Parathyroid adenoma (tissue), 2 donors: ENCODE measurements around the gene IFNLR1.
A peak's percentile ranks its signal among the peaks of the same experiment; 100 is the strongest.

Experiments used
- H2AFZ ChIP-seq: fragments of 300-600 bp; sonication (generic); one replicate; pipeline ENCODE4 v1.7.0; 2017; ENCODE audit warnings: antibody characterized with exemption, mild to moderate bottlenecking
- H3K27ac ChIP-seq: fragments of 300-600 bp; sonication (generic); one replicate; pipeline ENCODE4 v1.7.0; 2017
- H3K27me3 ChIP-seq: fragments of 300-600 bp; sonication (generic); one replicate; pipeline ENCODE4 v1.7.0; 2017; ENCODE audit warnings: low read length; ENCODE audit not compliant: control insufficient read depth, insufficient read depth
- H3K36me3 ChIP-seq: fragments of 300-600 bp; sonication (generic); one replicate; pipeline ENCODE4 v1.7.0; 2017; ENCODE audit warnings: low read length; ENCODE audit not compliant: control insufficient read depth, insufficient read depth
- H3K4me1 ChIP-seq: fragments of 300-600 bp; sonication (generic); one replicate; pipeline ENCODE4 v1.7.0; 2017; ENCODE audit warnings: control low read depth
- H3K4me2 ChIP-seq: fragments of 300-600 bp; sonication (generic); one replicate; pipeline ENCODE4 v1.7.0; 2017; ENCODE audit warnings: low read length
- H3K4me3 ChIP-seq: fragments of 300-600 bp; sonication (generic); one replicate; pipeline ENCODE4 v1.7.0; 2017; ENCODE audit warnings: low read depth, low read length
- H3K79me2 ChIP-seq: fragments of 300-600 bp; sonication (generic); one replicate; pipeline ENCODE4 v1.7.0; 2017; ENCODE audit warnings: control low read depth
- H3K9ac ChIP-seq: fragments of 300-600 bp; sonication (generic); one replicate; pipeline ENCODE4 v1.7.0; 2017; ENCODE audit warnings: mild to moderate bottlenecking
- H3K9me3 ChIP-seq: fragments of 300-600 bp; sonication (generic); one replicate; pipeline ENCODE4 v1.7.0; 2017; ENCODE audit warnings: low read length; ENCODE audit not compliant: control insufficient read depth
- TF ChIP-seq, protein P1 (sequence below): fragments of 300-600 bp; sonication (generic); IDR thresholded peaks from one replicate; pipeline ENCODE4 v1.7.0; 2017; ENCODE audit warnings: antibody characterized with exemption, mild to moderate bottlenecking
- donor health status: primary hyperparathyroidism.

The IFNLR1 gene

DNA sequence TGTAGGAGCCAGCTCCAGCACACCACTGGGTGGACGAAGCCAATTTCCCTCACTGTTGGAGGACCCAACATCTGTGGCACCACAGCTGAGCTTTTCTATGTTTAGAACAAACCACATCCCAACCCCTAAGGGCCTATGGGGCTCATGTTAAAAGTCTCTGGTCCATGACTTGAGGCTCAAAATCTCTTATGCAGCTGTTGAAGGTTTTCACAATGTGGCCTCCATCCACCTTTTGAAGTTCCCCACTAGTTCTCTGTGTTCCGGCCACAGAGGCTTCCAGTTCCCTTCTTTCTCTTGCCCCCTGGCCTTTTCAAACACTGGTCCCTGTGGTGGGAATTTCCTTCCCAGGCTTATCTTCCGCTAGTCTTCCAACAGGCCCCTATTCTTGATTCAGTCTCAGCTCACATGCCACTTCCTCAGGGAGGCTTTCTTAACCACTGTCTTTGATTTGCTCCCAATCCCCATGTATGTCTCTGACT, 3.9 kb upstream of the IFNLR1 start:
- Histone ChIP-seq H3K9me3 (no peaks in the 10 kb centered on the region), H3K4me1 (no peaks in the 10 kb centered on the region), H3K9ac (no peak overlapping the region), H3K27ac (no peak overlapping the region), H3K27me3 (no peaks in the 10 kb centered on the region), H3K4me3 (no peak overlapping the region), H2AFZ (no peak overlapping the region), H3K36me3 (no peaks in the 10 kb centered on the region), H3K79me2 (no peaks in the 10 kb centered on the region), H3K4me2 (no peak overlapping the region)
- TF ChIP-seq, protein P1, sequence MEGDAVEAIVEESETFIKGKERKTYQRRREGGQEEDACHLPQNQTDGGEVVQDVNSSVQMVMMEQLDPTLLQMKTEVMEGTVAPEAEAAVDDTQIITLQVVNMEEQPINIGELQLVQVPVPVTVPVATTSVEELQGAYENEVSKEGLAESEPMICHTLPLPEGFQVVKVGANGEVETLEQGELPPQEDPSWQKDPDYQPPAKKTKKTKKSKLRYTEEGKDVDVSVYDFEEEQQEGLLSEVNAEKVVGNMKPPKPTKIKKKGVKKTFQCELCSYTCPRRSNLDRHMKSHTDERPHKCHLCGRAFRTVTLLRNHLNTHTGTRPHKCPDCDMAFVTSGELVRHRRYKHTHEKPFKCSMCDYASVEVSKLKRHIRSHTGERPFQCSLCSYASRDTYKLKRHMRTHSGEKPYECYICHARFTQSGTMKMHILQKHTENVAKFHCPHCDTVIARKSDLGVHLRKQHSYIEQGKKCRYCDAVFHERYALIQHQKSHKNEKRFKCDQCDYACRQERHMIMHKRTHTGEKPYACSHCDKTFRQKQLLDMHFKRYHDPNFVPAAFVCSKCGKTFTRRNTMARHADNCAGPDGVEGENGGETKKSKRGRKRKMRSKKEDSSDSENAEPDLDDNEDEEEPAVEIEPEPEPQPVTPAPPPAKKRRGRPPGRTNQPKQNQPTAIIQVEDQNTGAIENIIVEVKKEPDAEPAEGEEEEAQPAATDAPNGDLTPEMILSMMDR = no peak

DNA sequence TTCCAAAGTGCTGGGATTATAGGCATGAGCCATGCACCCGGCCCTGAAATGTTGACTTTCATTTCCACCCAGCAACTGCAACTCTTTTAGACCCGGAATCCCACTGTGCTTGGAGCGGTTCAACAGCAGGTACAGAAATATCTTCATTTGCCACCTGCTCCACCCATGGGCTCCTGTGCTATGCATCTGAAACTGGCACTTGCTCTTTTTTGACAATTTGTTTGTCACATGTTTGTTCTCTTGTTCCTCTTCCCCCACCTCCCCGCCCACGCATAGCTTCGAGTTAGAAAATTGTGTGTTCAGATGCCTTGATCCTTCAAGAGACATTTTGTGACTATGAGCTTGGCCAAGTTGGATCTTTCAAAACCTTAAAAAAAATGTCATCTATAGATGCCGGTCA, 2.4 kb upstream of the IFNLR1 start:
- TF ChIP-seq, protein P1 = no peak
- Histone ChIP-seq H3K9ac (no peak overlapping the region), H2AFZ (no peak overlapping the region), H3K4me1 (no peaks in the 10 kb centered on the region), H3K36me3 (no peaks in the 10 kb centered on the region), H3K9me3 (no peaks in the 10 kb centered on the region), H3K4me3 (no peak overlapping the region), H3K4me2 (no peak overlapping the region), H3K27ac (no peak overlapping the region), H3K79me2 (no peaks in the 10 kb centered on the region), H3K27me3 (no peaks in the 10 kb centered on the region)

DNA sequence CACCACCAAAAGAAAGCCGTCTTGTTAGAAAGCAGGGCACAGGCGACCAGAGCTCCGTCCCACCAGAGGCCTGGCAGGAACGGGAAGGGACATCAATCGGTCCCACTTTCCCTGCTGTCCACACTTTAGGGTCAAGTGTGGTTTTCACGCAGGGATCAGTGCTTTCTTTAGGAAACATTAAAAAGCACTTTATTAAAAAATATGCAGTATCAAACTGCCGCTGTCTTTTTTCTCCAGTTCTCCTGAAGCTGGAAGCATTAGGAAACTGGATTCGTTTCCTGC, 437 bp downstream of the IFNLR1 start:
- TF ChIP-seq, protein P1 = no peak
- no peaks in the 10 kb centered on the region for H3K27me3 ChIP-seq
- peak overlapping the region; percentile 85 for H2AFZ ChIP-seq
- H3K27ac ChIP-seq = peak overlapping the region; percentile 79
- H3K4me2 ChIP-seq = peak overlapping the region; percentile 60
- no peaks in the 10 kb centered on the region for H3K36me3 ChIP-seq
- no peaks in the 10 kb centered on the region for H3K79me2 ChIP-seq
- H3K4me3 ChIP-seq = peak overlapping the region; percentile 53
- no peaks in the 10 kb centered on the region for H3K4me1 ChIP-seq
- no peaks in the 10 kb centered on the region for H3K9me3 ChIP-seq
- no peak overlapping the region for H3K9ac ChIP-seq

DNA sequence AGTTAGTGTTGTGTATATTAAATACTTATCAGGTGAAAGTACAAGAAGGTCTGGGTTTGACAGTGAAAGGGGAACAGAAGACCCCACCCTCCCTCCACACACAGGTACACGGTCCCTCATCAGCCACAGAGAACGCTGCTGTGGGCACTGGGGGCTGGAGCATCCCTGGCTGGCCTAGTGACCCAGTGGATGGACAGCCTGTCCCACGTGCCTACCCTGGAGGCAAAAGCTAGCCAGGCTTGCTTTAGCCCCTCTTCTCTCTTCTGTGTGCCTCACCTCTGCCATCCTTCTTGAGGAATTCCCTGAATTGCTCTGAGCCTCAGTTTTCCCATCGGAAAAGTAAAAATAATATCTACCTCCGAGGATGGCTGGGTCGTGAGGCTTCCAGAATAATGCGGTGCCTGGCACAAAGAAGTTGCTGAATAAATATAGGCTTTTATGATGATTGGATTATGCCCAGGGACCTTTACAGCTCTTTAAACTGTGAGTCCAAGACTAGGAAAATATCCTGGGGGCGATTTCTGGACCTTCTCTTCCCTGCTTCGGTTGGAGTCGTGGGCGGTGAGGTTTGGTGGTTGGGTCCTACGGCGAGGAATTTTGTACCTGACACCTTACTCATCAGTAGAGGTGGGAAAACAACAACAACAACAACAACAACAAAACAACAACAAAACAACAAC, 918 bp downstream of the IFNLR1 start:
- Histone ChIP-seq H3K36me3 (no peaks in the 10 kb centered on the region), H2AFZ (peak overlapping the region; percentile 85), H3K9me3 (no peaks in the 10 kb centered on the region), H3K4me1 (no peaks in the 10 kb centered on the region), H3K27me3 (no peaks in the 10 kb centered on the region), H3K4me2 (peak overlapping the region; percentile 60), H3K4me3 (peak overlapping the region; percentile 53), H3K79me2 (no peaks in the 10 kb centered on the region), H3K9ac (no peak overlapping the region), H3K27ac (peak overlapping the region; percentile 79)
- TF ChIP-seq, protein P1 = no peak

DNA sequence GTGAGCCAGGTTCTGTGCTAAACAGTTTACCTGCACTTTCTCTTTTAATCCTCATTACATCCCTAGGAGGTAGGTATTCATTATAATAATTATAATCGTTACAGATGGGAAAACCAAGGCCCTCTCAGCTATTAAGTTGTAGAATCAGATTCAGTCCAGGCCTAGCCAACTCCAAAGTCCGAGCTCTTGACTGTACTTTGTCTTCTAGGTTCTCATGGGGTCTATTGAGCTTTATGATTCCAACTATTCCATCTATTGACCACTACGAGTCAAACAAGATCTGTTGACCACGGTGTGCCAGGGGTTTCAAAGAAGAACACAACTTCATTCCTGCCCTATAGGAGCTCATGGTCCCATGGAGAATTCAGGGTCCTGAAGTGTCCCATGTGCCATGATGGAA, 2.0 kb downstream of the IFNLR1 start:
- Histone ChIP-seq H3K4me2 (no peak overlapping the region), H3K79me2 (no peaks in the 10 kb centered on the region), H3K4me3 (no peak overlapping the region), H3K4me1 (no peaks in the 10 kb centered on the region), H3K27me3 (no peaks in the 10 kb centered on the region), H3K36me3 (no peaks in the 10 kb centered on the region), H2AFZ (no peak overlapping the region), H3K27ac (no peak overlapping the region), H3K9ac (no peak overlapping the region), H3K9me3 (no peaks in the 10 kb centered on the region)
- TF ChIP-seq, protein P1 = no peak
